ENCODE results near the gene GRIN2A. TPM values are rescaled to one million over a fixed set of nuclear protein-coding genes. Genes with fewer than 3 reads are reported as not detected.

GRIN2A gene
- total and polyA plus RNA-seq, 4 donors = 0.13 to 3.3 (median 1.1) TPM

GRCh38 chr16:10022098-10022497 lies 160.1 kb downstream of the GRIN2A start:
- DNase-seq (no peak), ATAC-seq (ENCODE audit: low FRiP score) (no peak)
- Histone ChIP-seq H3K4me1 (ENCODE audit: control insufficient read depth in 1 of 2, insufficient read depth in 2 of 2, low read length in 2 of 2) (no peaks in the 10 kb centered on the region), H3K27ac (ENCODE audit: low read depth in 1 of 2, low read length in 2 of 2) (no peak overlapping the region), H3K36me3 (ENCODE audit: control insufficient read depth in 1 of 2, insufficient read depth in 2 of 2, low read length in 1 of 2) (no peaks in the 10 kb centered on the region), H3K27me3 (ENCODE audit: control insufficient read depth in 1 of 2, insufficient read depth in 2 of 2, low read length in 1 of 2) (no peaks in the 10 kb centered on the region), H3K9me3 (ENCODE audit: control insufficient read depth, low read length) (no peaks in the 10 kb centered on the region), H3K4me3 (ENCODE audit: low read length in 2 of 2) (no peak overlapping the region)
- intact Hi-C loops (cut with DNase I) = no loop called here
- 92 to 97% methylated on average over 5 of the region's 5 CpGs for WGBS, 2 donors

DNA sequence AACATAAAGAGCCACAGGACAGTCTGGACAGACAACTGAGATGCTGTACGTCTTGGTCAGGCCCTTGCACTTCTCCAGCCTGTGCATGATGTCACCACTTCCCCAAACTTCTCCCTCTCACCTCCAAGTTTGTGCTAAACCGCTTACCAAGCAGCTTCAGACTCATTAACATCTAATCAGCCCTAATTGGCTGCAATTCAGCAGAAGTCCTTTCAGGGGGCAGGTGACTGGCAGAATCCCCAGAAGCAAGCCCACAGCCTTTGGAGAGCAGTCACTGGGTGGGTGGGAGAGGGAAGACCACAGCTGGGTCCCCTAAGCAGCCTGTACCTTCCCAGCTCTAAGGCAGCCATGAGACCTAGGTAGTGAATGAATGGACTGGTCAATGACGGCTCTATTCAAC lies 161.4 kb downstream of the GRIN2A start:
- WGBS, 2 donors = 71 to 82% methylated on average over 3 of the region's 3 CpGs
- ATAC-seq (ENCODE audit: low FRiP score) = no peak

DNA sequence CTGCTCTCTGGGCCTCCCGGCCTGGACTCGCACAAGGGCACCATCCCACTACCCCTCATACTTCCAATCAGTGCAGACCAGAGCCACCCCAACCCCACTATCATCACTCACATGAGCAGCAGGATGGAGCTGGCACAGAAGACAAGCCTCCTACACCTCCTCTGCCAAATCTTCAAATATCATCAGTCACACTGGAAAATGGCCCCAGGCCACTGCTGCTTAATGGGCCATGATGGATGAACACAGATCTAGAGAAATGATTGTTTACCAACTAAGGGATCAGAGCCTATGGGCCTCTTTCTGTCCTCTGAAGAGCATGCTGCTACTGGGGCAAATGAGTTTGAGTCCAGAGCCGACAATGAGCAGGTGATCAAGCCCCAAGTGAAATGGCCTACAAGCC lies 165.5 kb downstream of the GRIN2A start:
- no peaks in the 10 kb centered on the region for H3K27me3 ChIP-seq (ENCODE audit: control insufficient read depth in 1 of 2, insufficient read depth in 2 of 2, low read length in 1 of 2)
- WGBS, 2 donors = 63 to 83% methylated on average over 3 of the region's 3 CpGs
- ATAC-seq (ENCODE audit: low FRiP score) (no peak), DNase-seq (no peak)
- intact Hi-C loops (cut with DNase I) = no loop called here
- H3K4me3 ChIP-seq (ENCODE audit: low read length in 2 of 2) = no peak overlapping the region
- no peak overlapping the region for H3K27ac ChIP-seq (ENCODE audit: low read depth in 1 of 2, low read length in 2 of 2)
- no peaks in the 10 kb centered on the region for H3K4me1 ChIP-seq (ENCODE audit: control insufficient read depth in 1 of 2, insufficient read depth in 2 of 2, low read length in 2 of 2)
- peaks cover 1% of the 10 kb centered on the region for H3K9me3 ChIP-seq (ENCODE audit: control insufficient read depth, low read length)
- H3K36me3 ChIP-seq (ENCODE audit: control insufficient read depth in 1 of 2, insufficient read depth in 2 of 2, low read length in 1 of 2) = no peaks in the 10 kb centered on the region

More for the DNA sequence above, 161.4 kb downstream of the GRIN2A start:
- Histone ChIP-seq H3K9me3 (ENCODE audit: control insufficient read depth, low read length) (no peaks in the 10 kb centered on the region), H3K27ac (ENCODE audit: low read depth in 1 of 2, low read length in 2 of 2) (no peak overlapping the region), H3K4me1 (ENCODE audit: control insufficient read depth in 1 of 2, insufficient read depth in 2 of 2, low read length in 2 of 2) (no peaks in the 10 kb centered on the region), H3K27me3 (ENCODE audit: control insufficient read depth in 1 of 2, insufficient read depth in 2 of 2, low read length in 1 of 2) (no peaks in the 10 kb centered on the region), H3K36me3 (ENCODE audit: control insufficient read depth in 1 of 2, insufficient read depth in 2 of 2, low read length in 1 of 2) (no peaks in the 10 kb centered on the region), H3K4me3 (ENCODE audit: low read length in 2 of 2) (no peak overlapping the region)
- no peak for DNase-seq
- intact Hi-C loops (cut with DNase I) = no loop called here

DNA sequence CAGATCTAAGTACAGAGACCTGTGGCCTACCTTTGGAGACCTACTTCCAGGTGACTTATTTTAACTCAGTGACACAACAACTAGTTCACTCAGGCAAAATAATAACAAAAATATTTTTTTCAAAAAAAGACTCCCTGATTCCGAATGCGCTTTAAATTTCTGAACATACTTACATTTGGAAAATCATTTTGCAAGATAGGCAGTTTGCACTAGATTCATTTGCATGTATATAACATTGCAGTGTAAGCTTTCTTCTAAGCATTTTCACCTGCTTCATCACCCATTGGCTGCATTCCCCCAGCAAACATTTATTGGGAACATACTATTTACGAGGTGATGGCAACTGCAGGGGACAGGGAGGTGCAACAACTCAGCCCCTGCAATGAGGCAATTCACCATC lies 166.8 kb downstream of the GRIN2A start:
- WGBS, 2 donors = 86 to 97% methylated on average over 3 of the region's 3 CpGs
- H3K36me3 ChIP-seq (ENCODE audit: control insufficient read depth in 1 of 2, insufficient read depth in 2 of 2, low read length in 1 of 2) = no peaks in the 10 kb centered on the region
- DNase-seq (no peak), ATAC-seq (ENCODE audit: low FRiP score) (no peak)
- no peaks in the 10 kb centered on the region for H3K4me1 ChIP-seq (ENCODE audit: control insufficient read depth in 1 of 2, insufficient read depth in 2 of 2, low read length in 2 of 2)
- H3K27ac ChIP-seq (ENCODE audit: low read depth in 1 of 2, low read length in 2 of 2) = no peak overlapping the region
- intact Hi-C loops (cut with DNase I) = no loop called here
- no peak overlapping the region for H3K4me3 ChIP-seq (ENCODE audit: low read length in 2 of 2)
- H3K9me3 ChIP-seq (ENCODE audit: control insufficient read depth, low read length) = peaks cover 1% of the 10 kb centered on the region
- H3K27me3 ChIP-seq (ENCODE audit: control insufficient read depth in 1 of 2, insufficient read depth in 2 of 2, low read length in 1 of 2) = no peaks in the 10 kb centered on the region

- Histone ChIP-seq H3K36me3 (ENCODE audit: control insufficient read depth in 1 of 2, insufficient read depth in 2 of 2, low read length in 1 of 2) (no peaks in the 10 kb centered on the region), H3K9me3 (ENCODE audit: control insufficient read depth, low read length) (peaks cover 1% of the 10 kb centered on the region), H3K27me3 (ENCODE audit: control insufficient read depth in 1 of 2, insufficient read depth in 2 of 2, low read length in 1 of 2) (no peaks in the 10 kb centered on the region), H3K4me3 (ENCODE audit: low read length in 2 of 2) (no peak overlapping the region), H3K4me1 (ENCODE audit: control insufficient read depth in 1 of 2, insufficient read depth in 2 of 2, low read length in 2 of 2) (no peaks in the 10 kb centered on the region), H3K27ac (ENCODE audit: low read depth in 1 of 2, low read length in 2 of 2) (no peak overlapping the region)
- DNase-seq (no peak), ATAC-seq (ENCODE audit: low FRiP score) (no peak)
- 53 to 68% methylated on average over 5 of the region's 5 CpGs for WGBS, 2 donors
- intact Hi-C loops (cut with DNase I) = no loop called here
Observed at GRCh38 chr16:10013774-10014173, 168.5 kb downstream of the GRIN2A start.

DNA sequence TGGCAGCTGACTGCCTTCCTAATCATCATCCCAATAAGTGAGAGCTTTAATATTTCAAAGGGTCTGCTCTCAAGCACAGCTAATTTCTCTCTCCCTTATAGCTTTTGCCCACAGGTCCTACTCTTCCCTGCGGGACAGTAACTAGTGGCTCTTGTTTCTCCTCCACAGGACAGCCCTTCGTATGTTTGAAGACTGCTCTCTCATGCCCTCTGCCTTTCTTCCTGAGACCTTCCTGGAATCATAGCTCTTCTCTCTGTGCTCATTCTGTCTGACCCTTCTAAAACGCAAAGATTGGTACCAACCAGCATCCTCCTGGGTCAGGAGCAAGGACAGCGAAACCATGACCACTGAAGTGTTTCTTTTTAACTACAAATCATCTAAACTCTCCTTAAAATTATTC lies 168.9 kb downstream of the GRIN2A start:
- no peak for ATAC-seq (ENCODE audit: low FRiP score)
- Histone ChIP-seq H3K27me3 (ENCODE audit: control insufficient read depth in 1 of 2, insufficient read depth in 2 of 2, low read length in 1 of 2) (no peaks in the 10 kb centered on the region), H3K36me3 (ENCODE audit: control insufficient read depth in 1 of 2, insufficient read depth in 2 of 2, low read length in 1 of 2) (no peaks in the 10 kb centered on the region), H3K4me3 (ENCODE audit: low read length in 2 of 2) (no peak overlapping the region), H3K4me1 (ENCODE audit: control insufficient read depth in 1 of 2, insufficient read depth in 2 of 2, low read length in 2 of 2) (no peaks in the 10 kb centered on the region), H3K9me3 (ENCODE audit: control insufficient read depth, low read length) (peaks cover 1% of the 10 kb centered on the region), H3K27ac (ENCODE audit: low read depth in 1 of 2, low read length in 2 of 2) (no peak overlapping the region)
- intact Hi-C loops (cut with DNase I) = no loop called here
- WGBS, 2 donors = 65 to 85% methylated on average over 4 of the region's 4 CpGs
- DNase-seq = no peak

GRCh38 chr16:10009684-10010083 lies 172.5 kb downstream of the GRIN2A start:
- DNase-seq (no peak), ATAC-seq (ENCODE audit: low FRiP score) (no peak)
- Histone ChIP-seq H3K27me3 (ENCODE audit: control insufficient read depth in 1 of 2, insufficient read depth in 2 of 2, low read length in 1 of 2) (no peaks in the 10 kb centered on the region), H3K9me3 (ENCODE audit: control insufficient read depth, low read length) (peaks cover 4% of the 10 kb centered on the region), H3K36me3 (ENCODE audit: control insufficient read depth in 1 of 2, insufficient read depth in 2 of 2, low read length in 1 of 2) (no peaks in the 10 kb centered on the region), H3K4me3 (ENCODE audit: low read length in 2 of 2) (no peak overlapping the region), H3K27ac (ENCODE audit: low read depth in 1 of 2, low read length in 2 of 2) (no peak overlapping the region), H3K4me1 (ENCODE audit: control insufficient read depth in 1 of 2, insufficient read depth in 2 of 2, low read length in 2 of 2) (no peaks in the 10 kb centered on the region)
- intact Hi-C loops (cut with DNase I) = no loop called here
- 38 to 69% methylated on average over 6 of the region's 6 CpGs for WGBS, 2 donors

GRCh38 chr16:10003486-10003885 lies 178.7 kb downstream of the GRIN2A start:
- Histone ChIP-seq H3K27ac (ENCODE audit: low read depth in 1 of 2, low read length in 2 of 2) (no peak overlapping the region), H3K9me3 (ENCODE audit: control insufficient read depth, low read length) (peaks cover 3% of the 10 kb centered on the region), H3K4me3 (ENCODE audit: low read length in 2 of 2) (no peak overlapping the region), H3K4me1 (ENCODE audit: control insufficient read depth in 1 of 2, insufficient read depth in 2 of 2, low read length in 2 of 2) (no peaks in the 10 kb centered on the region), H3K27me3 (ENCODE audit: control insufficient read depth in 1 of 2, insufficient read depth in 2 of 2, low read length in 1 of 2) (no peaks in the 10 kb centered on the region), H3K36me3 (ENCODE audit: control insufficient read depth in 1 of 2, insufficient read depth in 2 of 2, low read length in 1 of 2) (no peaks in the 10 kb centered on the region)
- WGBS, 2 donors = 71 to 79% methylated on average over 2 of the region's 2 CpGs
- intact Hi-C loops (cut with DNase I) = no loop called here
- DNase-seq (no peak), ATAC-seq (ENCODE audit: low FRiP score) (no peak)

- no peak overlapping the region for H3K27ac ChIP-seq (ENCODE audit: low read depth in 1 of 2, low read length in 2 of 2)
- ATAC-seq (ENCODE audit: low FRiP score) = no peak
- H3K9me3 ChIP-seq (ENCODE audit: control insufficient read depth, low read length) = peaks cover 3% of the 10 kb centered on the region
- 54 to 70% methylated on average over 2 of the region's 2 CpGs for WGBS, 2 donors
- no peak for DNase-seq
- no peaks in the 10 kb centered on the region for H3K27me3 ChIP-seq (ENCODE audit: control insufficient read depth in 1 of 2, insufficient read depth in 2 of 2, low read length in 1 of 2)
- no peaks in the 10 kb centered on the region for H3K36me3 ChIP-seq (ENCODE audit: control insufficient read depth in 1 of 2, insufficient read depth in 2 of 2, low read length in 1 of 2)
- intact Hi-C loops (cut with DNase I) = no loop called here
- H3K4me3 ChIP-seq (ENCODE audit: low read length in 2 of 2) = no peak overlapping the region
- H3K4me1 ChIP-seq (ENCODE audit: control insufficient read depth in 1 of 2, insufficient read depth in 2 of 2, low read length in 2 of 2) = no peaks in the 10 kb centered on the region
Observed at GRCh38 chr16:10001258-10001775, 180.9 kb downstream of the GRIN2A start.

Data from aorta (tissue), 5 donors.